GM21360 (cell line): ENCODE results near the gene FIGNL2.
"Not testable (repeated sequence)": the region's sequence is repeated elsewhere in the genome, so short reads cannot be mapped to it uniquely, and the experiment has no call there.

ENCODE experiments used
- ATAC-seq: cut with Tn5 transposase; IDR thresholded peaks from one replicate; pipeline ENCODE4 v1.9.1; 2021; ENCODE audit warnings: mild to moderate bottlenecking, moderate library complexity; ENCODE audit not compliant: unreplicated experiment

FIGNL2 gene

DNA sequence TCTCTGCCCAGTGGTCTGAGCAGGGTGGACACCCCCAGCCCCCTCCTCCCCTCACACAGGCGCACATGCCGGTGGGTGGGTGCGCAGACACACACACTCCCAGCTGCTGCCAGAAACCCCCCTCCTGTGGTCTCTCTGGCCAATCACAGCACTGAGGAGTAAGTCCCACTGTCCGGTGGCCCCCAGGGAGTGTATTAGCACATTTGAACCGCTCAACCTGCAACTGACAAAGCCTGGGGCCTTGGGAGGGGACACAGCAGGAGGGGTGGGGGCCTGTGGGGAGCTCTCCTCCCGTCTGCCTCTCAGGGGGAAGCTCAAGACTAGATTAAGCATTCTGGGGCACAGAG is 11.7 kb downstream of the FIGNL2 start:
- no peak for ATAC-seq

- ATAC-seq = no peak
These were observed 12.3 kb downstream of the FIGNL2 start for GRCh38 chr12:51836041-51836826.

DNA sequence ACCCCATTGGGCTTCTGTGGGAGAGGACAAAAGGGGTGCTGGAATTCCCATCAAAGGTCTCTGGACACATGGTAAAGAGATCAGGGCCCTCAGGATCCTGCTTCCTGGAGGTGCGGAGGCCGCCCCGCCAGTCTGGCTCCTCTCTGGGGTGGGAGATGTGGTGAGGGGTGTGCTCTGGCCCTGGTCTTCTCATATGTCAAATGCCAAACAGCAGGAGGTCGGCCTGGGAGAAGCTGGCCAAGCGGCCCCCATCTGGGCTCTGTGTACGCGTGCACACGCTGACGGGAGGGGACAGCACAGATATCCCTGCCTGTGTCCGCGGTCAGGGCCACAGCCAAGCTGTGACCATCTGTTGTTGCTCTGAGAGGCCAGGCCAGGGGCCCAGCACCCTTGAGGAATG is 14.1 kb downstream of the FIGNL2 start:
- no peak for ATAC-seq

DNA sequence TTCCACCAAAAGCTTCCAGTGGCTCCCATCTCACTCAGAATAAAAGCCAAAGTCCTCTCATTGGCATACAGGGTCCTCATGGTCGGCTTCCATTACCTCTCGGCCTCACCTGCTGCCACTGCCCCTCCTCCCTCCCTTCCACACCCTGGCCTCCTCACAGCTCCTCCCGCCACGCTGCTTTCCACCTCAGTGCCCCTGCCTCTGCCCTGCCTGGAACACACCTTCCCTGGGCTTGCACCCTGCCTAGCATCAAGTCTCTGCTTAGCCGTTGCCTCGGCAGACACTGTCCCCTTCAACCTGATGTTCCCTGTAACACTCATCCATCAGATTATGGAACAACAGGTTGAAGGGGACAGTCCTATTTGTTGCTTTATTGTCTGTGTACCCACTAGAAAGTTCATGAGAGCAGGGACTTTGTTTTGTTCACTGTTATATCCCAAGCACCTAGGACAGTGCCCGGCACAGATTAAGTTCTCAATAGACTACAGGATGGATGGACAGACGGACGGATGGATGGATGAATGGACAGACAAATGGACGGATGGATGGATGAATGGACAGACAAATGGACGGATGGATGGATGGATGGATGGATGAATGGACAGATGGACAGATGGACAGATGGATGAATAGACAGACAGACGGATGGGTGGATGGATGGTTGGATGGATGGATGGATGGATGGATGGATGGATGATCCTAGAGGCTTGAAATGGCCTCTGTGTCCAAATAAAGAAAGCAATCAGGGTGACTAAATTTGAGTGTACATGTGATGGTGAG is 14.9 kb downstream of the FIGNL2 start:
- no peak for ATAC-seq

GRCh38 chr12:51832354-51833107 is 16.0 kb downstream of the FIGNL2 start:
- no peak for ATAC-seq

- not testable (repeated sequence) for ATAC-seq
These were observed 16.7 kb downstream of the FIGNL2 start for GRCh38 chr12:51831817-51832216.

DNA sequence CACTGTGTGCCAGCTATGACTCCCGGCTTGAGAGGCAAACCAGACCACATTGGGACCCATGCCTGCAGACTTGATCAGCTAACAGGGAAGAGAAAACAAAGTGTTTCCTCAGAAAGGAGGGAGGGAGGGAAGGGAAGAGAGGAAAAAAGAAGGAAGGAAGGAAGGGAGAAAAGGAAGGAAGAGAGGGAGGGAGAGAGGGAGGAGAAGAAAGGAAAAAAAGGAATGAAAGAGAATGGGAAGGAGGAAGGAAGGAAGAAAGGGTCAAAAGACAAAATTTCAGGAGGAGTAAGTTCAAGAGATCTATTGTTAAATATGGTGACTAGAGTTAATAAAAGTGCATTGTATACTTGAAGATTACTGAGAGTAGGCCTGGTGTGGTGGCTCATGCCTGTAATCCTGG is 18.9 kb downstream of the FIGNL2 start:
- ATAC-seq = no peak

DNA sequence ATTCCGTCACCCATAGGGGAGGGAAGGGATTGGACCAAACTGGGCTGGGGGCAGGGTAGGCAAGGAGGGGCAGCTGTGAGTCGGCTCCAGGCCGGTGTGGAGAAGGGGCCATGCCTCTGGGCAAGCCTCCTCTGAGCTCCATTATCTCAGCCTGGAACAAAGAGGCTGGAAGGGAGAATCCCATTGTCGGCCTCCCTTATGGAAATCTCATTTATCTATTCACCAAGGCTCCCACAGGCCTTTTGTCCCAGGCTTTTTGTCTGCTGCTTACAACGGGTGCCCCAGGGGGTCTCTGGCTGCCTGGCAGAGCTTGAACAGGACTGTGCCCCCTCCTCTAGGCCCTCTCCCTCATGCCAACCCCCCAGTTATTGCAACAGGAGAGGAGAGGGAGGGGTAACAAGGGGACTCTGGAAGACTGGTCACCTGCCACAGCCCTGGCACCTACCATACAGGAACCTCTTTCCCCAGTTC is 19.5 kb downstream of the FIGNL2 start:
- no peak for ATAC-seq

- no peak for ATAC-seq
These were observed 20.3 kb downstream of the FIGNL2 start for GRCh38 chr12:51827925-51828818.

GRCh38 chr12:51826881-51827280 is 21.6 kb downstream of the FIGNL2 start:
- no peak for ATAC-seq

- ATAC-seq = no peak
These were observed 23.3 kb downstream of the FIGNL2 start for GRCh38 chr12:51825216-51825615.

- no peak for ATAC-seq
These were observed 24.5 kb downstream of the FIGNL2 start for GRCh38 chr12:51823875-51824565.

DNA sequence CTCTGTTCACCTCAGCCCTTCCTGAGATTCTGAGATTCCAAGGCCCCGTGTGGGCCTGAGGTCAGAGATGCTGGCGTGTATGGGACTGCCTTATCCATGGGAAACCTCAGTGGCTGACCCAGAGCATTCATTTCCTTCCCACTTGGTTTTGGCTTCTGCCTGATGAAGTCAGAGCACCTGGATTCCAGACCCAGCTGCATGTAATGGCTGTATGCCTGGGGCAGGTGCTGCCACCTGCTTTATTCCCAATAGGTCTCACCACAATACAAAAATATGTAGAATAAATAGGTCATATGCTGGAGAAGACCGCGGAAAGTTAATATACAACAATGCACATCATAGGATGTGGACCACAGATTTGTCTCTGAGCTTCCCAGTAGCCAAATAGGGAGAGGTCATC is 25.6 kb downstream of the FIGNL2 start:
- ATAC-seq = no peak

DNA sequence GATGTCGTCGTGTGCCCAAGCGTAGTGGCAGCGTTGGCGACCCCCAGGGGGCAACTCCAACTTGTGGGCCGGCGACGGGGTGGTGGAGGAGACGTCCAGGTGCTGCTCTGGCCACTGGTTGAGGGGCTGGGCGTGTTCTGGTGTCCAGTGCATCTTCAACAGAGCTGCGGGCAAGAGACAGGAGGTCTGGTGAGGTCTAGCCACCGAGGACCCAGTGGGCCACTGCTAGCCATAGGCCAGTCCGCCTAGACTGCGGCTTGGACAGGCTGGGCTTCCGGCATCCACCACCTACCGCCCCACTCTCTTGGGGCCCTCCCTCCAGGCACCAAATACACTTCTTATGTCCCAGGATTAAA is 26.3 kb downstream of the FIGNL2 start:
- ATAC-seq = no peak

- peak; percentile 21 for ATAC-seq
These were observed 26.9 kb downstream of the FIGNL2 start for GRCh38 chr12:51821440-51822260.

GRCh38 chr12:51820526-51821439 is 27.7 kb downstream of the FIGNL2 start:
- peak; percentile 45 for ATAC-seq

DNA sequence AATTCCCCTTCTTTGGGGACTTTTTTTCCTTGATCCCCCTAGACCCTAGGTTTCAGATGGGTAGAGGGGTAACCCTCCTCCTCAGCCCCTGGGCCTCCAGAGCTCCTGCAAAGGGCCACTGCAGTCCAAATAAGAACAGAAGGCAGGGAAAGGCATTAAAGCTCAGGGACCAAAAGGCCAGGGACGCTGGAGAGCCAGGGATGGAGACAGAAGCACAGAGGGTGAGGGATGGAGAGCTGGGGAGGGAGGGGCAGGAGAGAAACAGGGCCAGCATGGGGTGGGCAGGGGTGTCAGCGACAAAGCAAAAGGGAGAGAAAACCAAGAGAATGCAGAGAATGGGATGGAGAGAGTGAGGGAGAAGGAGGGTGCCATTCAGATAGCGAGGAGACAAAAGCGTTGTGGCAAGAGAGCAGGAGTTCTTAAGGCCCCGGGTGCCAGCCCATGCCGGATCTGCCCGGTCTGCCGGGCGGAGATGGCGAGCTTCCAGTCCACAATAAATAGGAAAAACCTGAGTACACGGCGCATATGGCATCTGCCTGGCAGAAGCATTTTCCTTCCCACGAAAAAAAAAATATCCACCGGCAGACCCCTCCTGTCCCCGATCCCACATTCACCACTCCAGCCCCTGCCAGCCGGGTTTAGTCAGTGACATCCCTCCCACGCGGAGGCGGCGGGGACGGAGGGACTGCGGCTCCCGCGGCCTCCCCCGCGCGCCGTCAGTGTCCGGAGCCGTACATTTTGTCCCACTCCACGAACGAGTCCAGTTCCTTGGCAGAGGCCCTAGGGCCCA is 28.6 kb downstream of the FIGNL2 start:
- ATAC-seq = no peak
